Right lobe of liver (tissue), 6 donors: ENCODE measurements around the gene ZBTB9. TPM values are rescaled to one million over a fixed set of nuclear protein-coding genes. Genes with fewer than 3 reads are reported as not detected.
A peak's percentile ranks its signal among the peaks of the same experiment; 100 is the strongest.

Experiments
- ATAC-seq, 4 donors: fragments of 200-7000 bp; cut with Tn5 transposase; one replicate each; pipeline ENCODE4 v1.9.1; 2020; ENCODE audit warnings: mild to moderate bottlenecking in 4 of 4, moderate library complexity in 4 of 4
- DNase-seq, 3 donors: peaks; one replicate each; pipeline ENCODE4 v3.0.0-alpha.2; 2020
- H3K27ac ChIP-seq, 3 donors: fragments of 200-600 bp; one replicate each; pipeline ENCODE4 v1.8.0; 2022
- H3K27me3 ChIP-seq, 2 donors: fragments of 200-600 bp; one replicate each; pipeline ENCODE4 v1.8.0; 2022
- H3K36me3 ChIP-seq, 4 donors: fragments of 200-600 bp; sonication (generic) in 1 of 4; one replicate each; pipeline versions ENCODE4 v1.5.1 to v1.8.0; 2017 to 2022; ENCODE audit warnings: control low read depth in 1 of 4
- H3K4me1 ChIP-seq, 4 donors: fragments of 200-600 bp; sonication (generic) in 1 of 4; one replicate each; pipeline versions ENCODE4 v1.5.1 to v1.8.0; 2017 to 2022; ENCODE audit warnings: control low read depth in 1 of 4
- H3K4me3 ChIP-seq, 3 donors: fragments of 200-600 bp; one replicate each; pipeline ENCODE4 v1.8.0; 2022
- H3K9me3 ChIP-seq, 4 donors: fragments of 200-600 bp; sonication (generic) in 1 of 4; one replicate each; pipeline versions ENCODE4 v1.5.1 to v1.8.0; 2017 to 2022; ENCODE audit warnings: control low read depth in 1 of 4
- POLR2A ChIP-seq: fragments of 450-650 bp; IDR thresholded peaks from one replicate; pipeline ENCODE4 v1.6.1; 2017; ENCODE audit warnings: antibody characterized with exemption, mild to moderate bottlenecking
- WGBS: methylation state at CpG from one replicate; pipeline ENCODE4 v1.1.6; 2018; ENCODE audit warnings: low coverage, low lambda C conversion rate; ENCODE audit not compliant: insufficient coverage; ENCODE audit errors: missing lambda C conversion rate; 5-methylcytosine and 5-hydroxymethylcytosine counted together
- intact Hi-C, 2 donors: fragments of 100-400 bp; cut with DNase I; formaldehyde crosslinking; loops; one replicate each; pipeline versions ENCODE4 v1.11.2 to v1.14.1; 2022
- microRNA-seq, 2 donors: library from miRNA; unstranded; fragments of <30 nt; microRNA quantifications; one replicate each; pipeline ENCODE4, GENCODE V29; 2019 to 2020
- small RNA-seq, 2 experiments: library from RNA; depleted of rRNA; stranded (forward); fragments of <200 nt; gene quantifications; one replicate each; pipeline ENCODE3, GENCODE V24; 2016
- total RNA-seq, 6 experiments: library from RNA; depleted of rRNA in 2 of 6; stranded (reverse); fragments of >200 nt in 2 of 6; fragmentation: NEBNext Ultra II Directional in 3 of 6; extraction: Animal tissue kit (Norgen Biotek cat#: 25700) in 3 of 6; gene quantifications; one replicate each; pipeline versions ENCODE4 v1.1.0 to v1.2.4, GENCODE V29; 2016 to 2023
- TF ChIP-seq, protein P1 (sequence below), 4 donors: fragments of 200-600 bp in 3 of 4; fragments of 450-650 bp in 1 of 4; IDR thresholded peaks; one replicate each; pipeline versions ENCODE4 v1.5.1 to v1.8.0; 2016 to 2022; ENCODE audit warnings: antibody characterized with exemption in 4 of 4, mild to moderate bottlenecking in 2 of 4
- donor health status: DM: no; HTN: yes; CAD: no.
- donor health status: DM: no; HTN: no; CAD: no.
- donor health status: DM: no; HTN: no; CAD: no.
- donor health status: DM: no; HTN: yes; CAD: no.
- donor health status: DM: no; HTN: yes; CAD: no.

Gene ZBTB9
- total RNA-seq, 6 experiments from 2014 or later, result 2.5 to 3.8 (median 2.9) TPM

DNA sequence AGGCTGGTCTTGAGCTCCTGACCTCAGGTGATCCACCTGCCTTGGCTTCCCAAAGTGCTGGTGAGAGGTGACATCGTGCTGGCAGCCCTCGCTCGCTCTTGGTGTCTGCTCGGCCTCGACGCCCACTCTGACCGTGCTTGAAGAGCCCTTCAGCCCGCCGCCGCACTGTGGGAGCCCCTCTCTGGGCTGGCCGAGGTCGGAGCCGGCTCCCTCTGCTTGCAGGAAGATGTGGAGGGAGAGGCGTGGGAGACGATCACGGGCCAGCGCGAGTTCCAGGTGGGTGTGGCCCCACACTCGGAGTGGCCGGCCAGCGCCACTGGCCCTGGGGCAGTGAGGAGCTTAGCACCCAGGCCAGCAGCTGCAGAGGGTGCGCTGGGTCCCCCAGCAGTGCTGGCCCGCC is 48.1 kb downstream of the ZBTB9 start:
- peak in 1 of 4 donors; percentile 17 for ATAC-seq

DNA sequence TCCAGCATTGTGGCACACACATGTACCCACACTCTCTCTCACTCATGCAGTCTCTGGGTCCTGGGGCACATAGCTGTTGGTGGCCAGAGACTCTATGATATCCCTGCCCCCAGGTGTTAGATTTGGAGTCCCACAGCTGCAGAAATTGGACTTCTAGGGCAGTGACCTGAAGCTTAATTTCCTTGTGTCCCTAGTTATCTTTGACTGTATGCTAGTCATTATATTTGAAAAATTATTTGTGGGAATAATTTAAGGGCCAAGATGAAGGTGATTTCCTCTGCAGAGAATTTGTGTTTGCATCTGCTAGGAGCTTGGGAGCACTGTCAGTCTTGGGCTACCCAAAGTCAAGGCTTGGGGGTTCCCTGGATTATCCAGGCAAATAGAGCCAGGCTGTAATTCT is 50.1 kb downstream of the ZBTB9 start:
- intact Hi-C loops, result no loop called here
- Histone ChIP-seq H3K27me3 (no peaks in the 10 kb centered on the region), H3K4me1 (no peaks in the 10 kb centered on the region), H3K27ac (no peak overlapping the region), H3K4me3 (no peak overlapping the region), H3K9me3 (no peaks in the 10 kb centered on the region), H3K36me3 (no peaks in the 10 kb centered on the region)
- ATAC-seq (no peak), DNase-seq (no peak)
- TF ChIP-seq, protein P1, sequence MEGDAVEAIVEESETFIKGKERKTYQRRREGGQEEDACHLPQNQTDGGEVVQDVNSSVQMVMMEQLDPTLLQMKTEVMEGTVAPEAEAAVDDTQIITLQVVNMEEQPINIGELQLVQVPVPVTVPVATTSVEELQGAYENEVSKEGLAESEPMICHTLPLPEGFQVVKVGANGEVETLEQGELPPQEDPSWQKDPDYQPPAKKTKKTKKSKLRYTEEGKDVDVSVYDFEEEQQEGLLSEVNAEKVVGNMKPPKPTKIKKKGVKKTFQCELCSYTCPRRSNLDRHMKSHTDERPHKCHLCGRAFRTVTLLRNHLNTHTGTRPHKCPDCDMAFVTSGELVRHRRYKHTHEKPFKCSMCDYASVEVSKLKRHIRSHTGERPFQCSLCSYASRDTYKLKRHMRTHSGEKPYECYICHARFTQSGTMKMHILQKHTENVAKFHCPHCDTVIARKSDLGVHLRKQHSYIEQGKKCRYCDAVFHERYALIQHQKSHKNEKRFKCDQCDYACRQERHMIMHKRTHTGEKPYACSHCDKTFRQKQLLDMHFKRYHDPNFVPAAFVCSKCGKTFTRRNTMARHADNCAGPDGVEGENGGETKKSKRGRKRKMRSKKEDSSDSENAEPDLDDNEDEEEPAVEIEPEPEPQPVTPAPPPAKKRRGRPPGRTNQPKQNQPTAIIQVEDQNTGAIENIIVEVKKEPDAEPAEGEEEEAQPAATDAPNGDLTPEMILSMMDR (IDR thresholded peaks at IDR 0.05), result no peak
- no peak for TF ChIP-seq POLR2A

More for the DNA sequence above, 48.1 kb downstream of the ZBTB9 start:
- WGBS, result 92% methylated on average over 7 of the region's 23 CpGs
- H3K4me1 ChIP-seq, result no peaks in the 10 kb centered on the region
- H3K27me3 ChIP-seq, result no peaks in the 10 kb centered on the region
- intact Hi-C loops, result no loop called here
- DNase-seq, result no peak
- no peak for TF ChIP-seq POLR2A
- TF ChIP-seq, protein P1 (IDR thresholded peaks at IDR 0.05), result no peak
- no peaks in the 10 kb centered on the region for H3K9me3 ChIP-seq
- H3K4me3 ChIP-seq, result no peak overlapping the region
- no peak overlapping the region for H3K27ac ChIP-seq
- H3K36me3 ChIP-seq, result no peaks in the 10 kb centered on the region

DNA sequence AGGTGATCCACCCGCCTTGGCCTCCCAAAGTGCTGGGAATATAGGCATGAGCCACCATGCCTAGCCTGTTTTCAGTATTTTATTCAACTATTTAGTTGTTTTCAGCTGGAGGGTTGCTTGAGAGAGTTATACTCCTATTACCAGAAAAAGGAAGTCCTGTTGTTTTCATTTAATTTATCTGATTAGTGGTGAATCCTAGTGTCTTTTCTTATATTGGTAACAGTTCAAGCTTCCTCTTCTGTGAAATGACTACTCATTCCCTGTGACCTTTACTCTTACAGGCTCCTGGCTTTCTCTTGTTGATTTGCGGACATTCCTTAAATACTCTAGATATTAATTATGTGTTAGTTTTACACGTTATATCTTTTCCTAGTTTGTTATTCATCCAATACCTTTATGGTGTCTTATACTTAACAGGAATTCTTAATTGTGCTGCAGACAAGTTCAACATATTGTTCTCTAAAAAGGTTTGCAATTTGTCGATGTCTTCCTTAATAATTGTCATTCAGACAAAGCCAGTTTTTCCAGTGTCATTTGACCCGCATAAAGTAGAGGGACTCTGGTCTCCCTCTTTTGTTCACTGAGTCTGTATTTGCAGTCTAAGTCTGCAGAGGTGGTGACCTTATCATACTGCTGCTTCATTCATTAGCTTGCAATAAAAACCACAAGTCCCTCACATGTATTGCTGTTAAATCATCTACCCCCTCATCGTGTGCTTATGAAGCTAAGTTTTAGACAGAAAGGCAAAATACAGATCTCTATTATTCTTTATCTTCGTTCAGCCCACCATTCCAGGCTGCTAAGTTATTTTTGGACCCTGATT is 51.4 kb downstream of the ZBTB9 start:
- Histone ChIP-seq H3K9me3 (no peaks in the 10 kb centered on the region), H3K36me3 (no peaks in the 10 kb centered on the region), H3K4me3 (no peak overlapping the region), H3K4me1 (no peaks in the 10 kb centered on the region), H3K27me3 (no peaks in the 10 kb centered on the region), H3K27ac (no peak overlapping the region)
- 57% methylated on average over 7 of the region's 7 CpGs for WGBS
- DNase-seq (no peak), ATAC-seq (peak in 1 of 4 donors; percentile 14)
- TF ChIP-seq, protein P1 (IDR thresholded peaks at IDR 0.05), result no peak
- no peak for TF ChIP-seq POLR2A
- intact Hi-C loops, result no loop called here

Small RNAs within 50 kb of the gene (microRNA-seq; reads per million reads assigned to microRNA genes)
- 0 reads per million in 2 donors for gene MIR5004

Small RNAs within 50 kb of the gene (small RNA-seq; reads per million reads assigned to genes)
- 0 reads per million in 2 experiments for gene ZBTB9

Other genes with a start within 250 kb of the ZBTB9 start
- 10 to 100 TPM; 14.3 to 39.8 (median 33.8) TPM for gene HSD17B8, start 249.9 kb upstream of the ZBTB9 start, total RNA-seq
- gene RING1, start 246.1 kb upstream of the ZBTB9 start, total RNA-seq, result 10 to 100 TPM in 4 of 6 experiments, 1 to 10 TPM in 2; 7.5 to 21.3 (median 19.7) TPM
- 10 to 100 TPM; 16.4 to 35.1 (median 27.5) TPM for gene VPS52, start 182.7 kb upstream of the ZBTB9 start, total RNA-seq
- 100 to 1,000 TPM; 504 to 932 (median 612) TPM for gene RPS18, start 182.5 kb upstream of the ZBTB9 start, total RNA-seq
- 1 to 10 TPM in 4 of 6 experiments, under 1 TPM in 2; 0.79 to 1.7 (median 1.4) TPM for gene B3GALT4, start 177.5 kb upstream of the ZBTB9 start, total RNA-seq
- 10 to 100 TPM; 13.1 to 35.2 (median 23.9) TPM for gene WDR46, start 165.3 kb upstream of the ZBTB9 start, total RNA-seq
- gene PFDN6, start 165.0 kb upstream of the ZBTB9 start, total RNA-seq, result 10 to 100 TPM; 23.8 to 35.2 (median 27.5) TPM
- 10 to 100 TPM; 15.1 to 30.6 (median 23.3) TPM for gene RGL2, start 155.6 kb upstream of the ZBTB9 start, total RNA-seq
- 100 to 1,000 TPM in 5 of 6 experiments, 10 to 100 TPM in 1; 89.2 to 140 (median 124) TPM for gene TAPBP, start 140.5 kb upstream of the ZBTB9 start, total RNA-seq
- gene ZBTB22, start 136.8 kb upstream of the ZBTB9 start, total RNA-seq, result 1 to 10 TPM; 2.9 to 6.8 (median 4.9) TPM
- gene DAXX, start 131.6 kb upstream of the ZBTB9 start, total RNA-seq, result 10 to 100 TPM; 11.3 to 28.8 (median 19.5) TPM
- gene KIFC1, start 62.8 kb upstream of the ZBTB9 start, total RNA-seq, result 1 to 10 TPM in 3 of 6 experiments, under 1 TPM in 2, not detected in 1; 0.29 to 4.4 (median 1.3) TPM
- 10 to 100 TPM; 14.7 to 21.3 (median 18.3) TPM for gene PHF1, start 43.6 kb upstream of the ZBTB9 start, total RNA-seq
- 100 to 1,000 TPM in 3 of 6 experiments, 10 to 100 TPM in 3; 81.4 to 114 (median 97.4) TPM for gene CUTA, start 36.5 kb upstream of the ZBTB9 start, total RNA-seq
- gene SYNGAP1, start 34.5 kb upstream of the ZBTB9 start, total RNA-seq, result 1 to 10 TPM; 1.8 to 4.1 (median 2.8) TPM
- 10 to 100 TPM in 2 of 6 experiments, 1 to 10 TPM in 4; 4.4 to 11.4 (median 6.5) TPM for gene BAK1, start 125.7 kb downstream of the ZBTB9 start, total RNA-seq
- 1 to 10 TPM in 4 of 6 experiments, under 1 TPM in 2; 0.79 to 3.5 (median 1.6) TPM for gene ITPR3, start 166.7 kb downstream of the ZBTB9 start, total RNA-seq